ENCODE results near the gene IL36B.

DNA sequence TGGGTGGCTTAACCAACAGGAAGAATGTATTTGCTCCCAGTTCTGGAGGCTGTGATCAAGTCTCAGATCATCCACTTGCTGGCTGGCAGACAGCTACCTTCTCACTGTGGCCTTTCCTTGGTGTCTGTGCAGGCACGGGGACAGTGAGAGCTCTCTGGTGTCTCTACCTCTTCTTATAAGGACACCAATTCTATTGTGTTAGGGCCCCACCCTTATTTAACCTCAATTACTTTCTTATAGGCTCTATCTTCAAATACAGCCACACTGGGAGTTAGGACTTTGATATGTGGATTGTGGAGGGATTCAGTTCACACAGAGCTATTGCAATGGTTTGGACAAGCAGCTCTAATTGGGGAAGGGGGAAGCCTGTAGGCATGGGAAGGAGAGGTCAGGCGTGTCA is 49.5 kb upstream of the IL36B start:
- TF ChIP-seq CTCF (IDR thresholded peaks at IDR 0.05) (no peak), POLR2A (IDR thresholded peaks at IDR 0.05) (no peak)
